ENCODE measurements around the gene RAD51B. TPM values are rescaled to one million over a fixed set of nuclear protein-coding genes. Genes with fewer than 3 reads are reported as not detected.
"Not testable (repeated sequence)": the region's sequence is repeated elsewhere in the genome, so short reads cannot be mapped to it uniquely, and the experiment has no call there.

Gene RAD51B
- 22.4 TPM for total RNA-seq

DNA sequence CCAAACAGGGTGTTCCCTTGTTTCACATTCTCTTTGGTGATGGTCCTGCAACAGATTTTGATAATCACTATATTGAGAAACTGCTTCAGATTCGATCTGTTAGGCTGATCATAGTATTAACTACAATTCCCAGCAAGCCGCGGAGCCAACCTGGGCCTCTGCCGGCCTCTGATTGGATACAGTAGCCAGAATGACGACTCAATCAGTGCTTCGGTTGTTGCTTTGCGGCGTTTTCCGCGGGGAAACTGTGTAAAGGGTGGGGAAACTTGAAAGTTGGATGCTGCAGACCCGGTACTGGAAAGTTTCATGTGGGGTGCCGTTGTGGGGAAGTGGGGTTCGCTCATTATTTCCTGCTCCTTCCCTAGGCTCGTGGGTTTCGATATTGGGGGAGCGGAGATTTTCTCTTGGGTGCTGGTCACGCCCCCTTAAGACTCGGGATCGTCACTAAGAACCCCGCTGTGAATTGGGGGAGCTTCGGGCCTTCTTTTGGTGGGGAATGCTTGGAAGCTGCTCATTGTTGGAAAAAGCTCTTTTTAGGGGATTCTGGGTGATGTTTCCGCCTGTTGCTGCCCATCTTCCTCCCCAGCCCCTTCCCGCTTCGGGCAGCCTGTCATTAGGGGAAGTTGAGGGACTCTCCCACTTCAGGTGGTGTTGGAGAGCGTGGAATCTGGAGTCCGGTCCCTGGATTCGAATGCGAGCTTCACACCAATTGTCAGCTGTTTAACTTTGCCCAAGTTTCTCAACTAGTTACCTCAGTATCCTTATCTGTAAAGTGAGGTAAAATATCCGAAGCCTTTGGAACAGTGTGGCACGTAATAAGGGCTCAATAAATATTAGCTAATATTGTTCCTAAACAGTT, at the start of gene RAD51B:
RAD51B (plus strand) TSS at position 217 of the 859 bp plus-strand sequence.
- DNase-seq (ENCODE audit: low read depth in 2 of 3, low spot score in 2 of 3), result peak; percentile 63 to 90 (median 83)

DNA sequence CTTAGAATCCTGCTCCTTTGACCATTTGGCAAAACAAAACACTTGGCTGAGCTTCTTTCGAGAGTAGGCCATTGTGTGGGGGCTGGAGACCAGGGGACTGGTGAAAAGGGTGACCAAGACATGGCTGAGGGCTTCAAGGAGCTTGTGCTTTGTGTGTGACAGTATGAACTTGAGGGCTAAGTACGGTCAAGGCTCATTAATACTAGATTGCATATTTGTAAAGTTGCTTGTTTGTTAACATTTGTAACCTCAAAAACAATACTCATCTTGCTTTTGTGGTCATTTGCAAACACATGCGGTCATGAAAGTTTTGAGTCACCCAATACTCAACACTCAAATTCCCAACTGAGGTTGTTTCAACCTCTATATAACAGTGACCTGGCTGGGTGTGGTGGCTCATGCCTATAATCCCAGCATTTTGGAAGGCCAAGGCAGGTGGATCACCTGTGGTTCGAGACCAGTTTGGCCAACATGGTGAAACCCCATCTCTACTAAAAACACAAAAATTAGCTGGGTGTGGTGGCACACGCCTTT, 45.7 kb upstream of the RAD51B start:
- no peak for DNase-seq (ENCODE audit: low read depth in 2 of 3, low spot score in 2 of 3)

DNA sequence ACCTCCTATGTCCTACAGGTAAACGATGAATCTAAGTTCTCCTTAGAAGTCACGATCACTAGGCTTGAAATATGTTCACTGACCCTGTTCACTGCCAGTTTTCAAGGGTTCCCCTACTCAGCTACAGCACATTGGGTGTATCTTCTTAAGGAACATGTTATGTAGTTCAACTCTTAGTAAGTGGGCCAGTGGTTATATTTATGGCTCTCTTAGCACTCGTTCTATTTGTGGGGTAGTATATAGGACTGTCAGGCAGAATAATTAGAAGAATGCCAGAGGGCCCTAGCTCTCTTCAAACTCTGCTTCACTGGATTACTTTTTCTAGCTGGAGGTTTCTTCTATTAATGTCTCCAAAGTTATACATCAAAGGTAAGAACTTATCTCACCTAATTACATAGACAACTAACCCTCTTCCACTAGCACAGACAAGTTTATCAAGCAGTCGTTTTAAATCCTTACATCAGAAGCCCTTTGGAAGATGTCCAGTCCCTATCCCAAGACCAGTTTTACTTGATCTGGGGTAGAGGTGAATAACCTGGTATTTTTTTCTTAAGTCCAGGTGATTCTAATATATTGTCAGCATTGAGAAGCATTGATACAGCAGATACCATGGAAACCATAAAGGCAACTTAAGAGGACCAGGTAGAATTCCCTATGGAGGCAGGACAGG, 42.8 kb upstream of the RAD51B start:
- no peak for DNase-seq (ENCODE audit: low read depth in 2 of 3, low spot score in 2 of 3)

DNA sequence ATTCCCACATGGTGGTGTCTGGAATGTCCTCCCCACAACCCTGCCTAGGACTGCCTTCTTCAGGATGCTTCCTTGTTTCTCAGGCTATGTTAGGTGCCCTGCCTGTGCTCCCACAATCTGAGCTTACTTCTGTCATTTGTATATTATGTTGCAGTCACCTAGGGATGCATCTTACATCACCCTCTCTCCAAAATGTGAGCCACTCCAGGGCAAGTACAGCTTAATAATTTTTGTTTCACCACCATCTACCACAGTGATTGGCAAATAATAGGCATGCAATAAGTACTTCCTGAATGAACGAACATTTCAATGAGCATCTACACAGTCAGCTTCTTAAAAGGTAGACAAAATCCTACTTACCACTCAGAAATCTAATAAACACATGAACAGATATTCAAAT, 40.8 kb upstream of the RAD51B start:
- no peak for DNase-seq (ENCODE audit: low read depth in 2 of 3, low spot score in 2 of 3)

DNA sequence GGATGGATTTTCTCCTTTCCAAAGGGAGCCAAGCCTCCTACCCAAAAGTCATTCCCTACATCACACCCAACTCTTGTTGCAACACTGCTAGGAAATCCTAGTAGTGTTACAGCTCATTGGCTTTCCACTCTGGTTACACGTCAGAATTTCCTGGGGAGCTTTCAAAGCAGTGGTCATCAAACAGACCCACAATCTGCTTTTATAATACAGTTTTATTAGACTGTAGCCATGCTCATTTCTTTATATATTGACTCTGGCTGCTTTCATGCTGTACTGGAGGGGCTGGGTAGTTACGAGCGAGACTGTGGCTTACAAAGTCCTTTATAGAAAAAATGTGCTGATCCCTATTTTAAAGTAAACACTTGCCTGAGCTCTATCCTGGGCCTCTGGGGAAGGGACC, 37.5 kb upstream of the RAD51B start:
- no peak for DNase-seq (ENCODE audit: low read depth in 2 of 3, low spot score in 2 of 3)

DNA sequence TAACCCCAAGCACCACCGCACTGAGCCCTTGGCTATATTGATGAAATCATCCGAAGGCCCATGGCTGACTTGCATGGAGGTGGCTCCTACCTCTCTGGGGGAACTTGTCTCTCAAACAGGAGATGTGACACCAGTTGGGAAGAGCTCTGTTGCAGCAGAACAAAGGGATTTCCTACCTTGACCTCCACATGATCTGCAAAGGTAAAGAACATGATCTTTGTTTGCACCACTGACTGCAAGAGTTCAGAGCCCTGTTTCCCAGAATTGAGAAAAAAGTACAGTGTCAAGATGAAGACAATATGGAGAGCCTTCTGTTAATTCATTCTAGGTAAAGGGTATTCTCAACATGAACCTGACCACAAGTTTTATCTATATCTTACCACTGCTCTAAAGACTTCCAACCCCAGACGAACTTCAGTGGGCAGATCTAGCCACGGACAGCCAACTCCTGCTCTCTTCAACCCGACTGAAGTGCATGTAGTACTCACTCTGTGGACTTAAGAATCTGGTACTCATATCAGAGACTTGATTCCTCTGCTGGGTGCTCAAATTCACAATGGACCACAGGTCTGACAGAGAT, 35.2 kb upstream of the RAD51B start:
- no peak for DNase-seq (ENCODE audit: low read depth in 2 of 3, low spot score in 2 of 3)

DNA sequence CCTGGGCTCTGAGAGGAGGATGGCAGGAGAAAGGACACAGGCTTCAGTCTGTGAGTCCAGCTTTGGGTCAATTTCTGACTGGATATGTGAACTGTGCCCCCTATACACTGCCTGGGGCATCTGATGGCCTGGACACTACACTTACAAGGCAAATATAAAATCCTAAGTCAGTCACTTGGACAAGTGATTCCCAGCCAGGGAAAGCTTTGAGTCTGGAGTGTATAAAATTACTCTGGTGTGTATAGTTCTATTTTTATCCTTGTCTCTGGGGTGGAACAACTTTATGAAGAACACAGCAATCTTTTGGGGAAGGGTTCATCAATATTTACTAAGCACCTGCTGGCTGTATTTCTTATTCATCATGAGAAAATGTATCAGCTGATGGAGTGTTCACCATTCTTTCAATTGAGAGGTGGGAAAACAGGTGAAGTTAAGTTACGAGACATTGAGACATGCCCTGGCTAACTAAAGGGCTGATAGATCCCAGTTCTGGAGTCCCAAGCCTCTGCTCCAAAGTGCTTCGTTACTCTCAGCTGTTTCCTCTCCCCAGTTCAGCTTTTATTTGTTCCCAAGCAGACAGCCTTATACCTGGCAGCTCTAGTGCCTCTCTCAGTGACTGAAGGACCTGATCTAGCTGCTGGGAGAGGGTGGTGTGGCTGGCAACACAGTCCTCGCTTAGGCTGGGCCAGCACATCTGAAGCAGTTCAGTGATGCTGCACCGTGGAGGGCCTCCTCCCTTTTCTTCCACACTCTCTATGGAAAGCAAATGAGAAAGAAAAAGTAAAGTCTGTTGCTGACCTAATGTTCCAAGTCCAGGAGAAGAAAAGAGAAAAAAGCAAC, 34.1 kb upstream of the RAD51B start:
- DNase-seq (ENCODE audit: low read depth in 2 of 3, low spot score in 2 of 3), result no peak

DNA sequence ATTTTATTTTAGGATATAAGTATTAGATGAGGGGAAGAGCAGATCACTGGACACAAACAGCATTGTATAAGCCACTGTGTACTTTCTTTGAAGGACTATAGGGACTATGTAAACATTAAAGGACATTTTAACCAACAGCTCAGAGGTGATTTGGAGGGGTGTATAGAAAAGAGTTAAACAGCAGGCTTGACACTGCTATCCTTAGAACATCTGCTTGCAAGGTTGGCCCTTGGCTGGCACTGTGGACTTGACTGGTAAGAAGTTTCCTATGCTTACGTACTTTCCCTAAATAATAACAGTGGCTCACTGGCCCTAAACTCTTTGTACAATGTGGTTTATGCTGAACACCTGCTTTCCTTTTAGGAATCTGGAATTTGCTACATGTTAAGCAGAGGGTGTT, 31.9 kb upstream of the RAD51B start:
- DNase-seq (ENCODE audit: low read depth in 2 of 3, low spot score in 2 of 3), result no peak

DNA sequence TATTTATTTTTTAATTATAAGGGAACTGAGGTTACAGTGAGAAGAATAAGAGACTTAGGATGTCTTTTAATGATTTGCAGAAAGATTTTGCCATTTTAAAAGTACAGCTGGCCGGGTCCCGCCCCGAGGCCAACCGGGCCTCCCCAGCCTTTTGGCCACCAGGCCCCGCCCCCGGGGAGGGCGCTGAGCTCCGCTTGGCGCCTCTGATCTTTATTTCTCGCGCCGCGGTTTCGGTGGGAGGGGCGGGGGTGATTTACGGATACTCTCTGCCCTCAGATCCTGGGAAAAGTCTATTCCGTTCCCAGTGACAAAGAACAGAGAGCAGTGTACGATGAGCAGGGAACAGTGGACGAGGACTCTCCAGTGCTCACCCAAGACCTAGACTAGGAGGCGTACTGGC, 20.8 kb upstream of the RAD51B start:
- no peak for DNase-seq (ENCODE audit: low read depth in 2 of 3, low spot score in 2 of 3)

DNA sequence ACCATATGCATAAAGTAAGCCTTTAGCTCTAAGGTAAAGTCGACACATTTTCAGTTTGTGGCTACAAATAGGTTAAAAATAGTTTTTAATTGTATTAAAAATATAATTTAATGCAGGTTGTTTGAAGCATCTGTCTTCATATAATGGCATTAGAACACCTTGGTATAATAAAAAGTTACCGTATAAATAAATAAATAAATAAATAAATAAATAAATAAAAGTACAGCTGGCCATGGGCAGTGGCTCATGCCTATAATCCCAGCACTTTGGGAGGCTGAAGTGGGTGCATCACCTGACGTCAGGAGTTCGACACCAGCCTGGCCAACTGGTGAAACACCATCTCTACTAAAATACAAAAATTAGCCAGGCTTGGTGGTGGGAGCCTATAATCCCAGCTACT, 18.8 kb upstream of the RAD51B start:
- no peak for DNase-seq (ENCODE audit: low read depth in 2 of 3, low spot score in 2 of 3)

DNA sequence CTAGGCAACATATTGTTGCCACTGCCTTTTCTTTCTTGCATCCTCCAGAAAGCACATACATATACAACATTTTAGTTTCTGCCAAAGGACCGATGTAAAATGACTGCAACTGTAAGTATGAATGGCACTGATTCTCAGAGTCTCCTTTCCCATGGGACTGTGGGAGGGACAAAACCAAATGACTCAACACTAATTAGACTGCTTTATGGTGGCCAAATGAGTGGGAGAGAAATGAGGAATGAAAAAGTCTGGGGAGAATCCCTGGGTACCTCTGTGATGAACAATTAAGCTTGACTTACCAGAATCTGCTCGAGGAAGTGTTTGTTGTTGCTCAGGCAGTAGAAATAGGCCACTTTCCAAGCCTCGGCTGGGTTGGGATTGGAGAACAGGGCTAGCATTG, 13.3 kb upstream of the RAD51B start:
- no peak for DNase-seq (ENCODE audit: low read depth in 2 of 3, low spot score in 2 of 3)

DNA sequence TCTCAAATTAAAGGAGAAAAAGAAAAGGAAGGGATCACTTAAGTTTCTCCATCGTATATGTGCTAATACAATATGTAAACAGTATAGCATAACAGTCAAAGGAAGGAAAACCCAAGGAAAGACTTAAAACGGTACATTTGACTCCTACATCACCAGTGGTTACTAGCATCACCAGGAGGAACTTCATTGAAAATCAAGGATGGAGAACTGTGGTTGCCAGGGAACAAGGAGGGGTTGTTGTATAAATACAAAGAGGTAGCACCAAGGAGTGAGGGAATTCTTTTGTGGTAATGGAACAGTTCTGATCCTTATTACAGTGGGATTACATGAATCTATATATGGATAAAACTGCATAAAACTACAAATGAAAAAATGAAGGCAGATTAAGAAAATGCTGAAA, 4.8 kb upstream of the RAD51B start:
- no peak for DNase-seq (ENCODE audit: low read depth in 2 of 3, low spot score in 2 of 3)

DNA sequence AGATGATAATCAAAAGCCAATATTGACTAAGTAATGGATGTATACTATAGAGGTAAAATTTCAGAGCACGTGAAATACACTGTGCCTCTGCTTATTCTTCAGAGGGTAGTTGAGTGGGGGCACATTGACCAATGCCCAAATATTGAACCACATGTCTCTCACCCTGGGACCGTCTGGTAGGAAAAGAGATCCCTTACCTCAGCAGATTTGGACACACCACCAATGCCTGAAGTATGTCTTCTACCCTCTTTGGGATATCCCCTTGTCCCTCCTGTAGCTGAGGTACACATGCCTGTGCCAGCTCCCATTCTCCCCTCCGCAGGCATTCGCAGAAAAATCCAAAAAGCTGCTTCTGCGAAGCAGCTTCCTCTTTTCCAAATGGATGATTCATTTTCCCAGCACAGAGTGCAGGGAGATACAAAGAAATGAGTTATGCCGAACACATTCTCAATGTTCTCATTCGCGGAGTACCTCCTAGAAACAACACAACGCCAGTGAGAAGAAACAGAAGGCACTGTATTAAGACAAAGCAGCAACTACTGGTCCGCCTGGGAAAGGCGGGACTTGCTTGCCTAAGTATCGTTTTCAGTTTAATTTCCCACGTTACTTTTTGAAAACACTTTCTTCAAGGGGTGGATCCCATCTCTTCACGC, 3.9 kb upstream of the RAD51B start:
- DNase-seq (ENCODE audit: low read depth in 2 of 3, low spot score in 2 of 3), result peak in 1 of 3 donors; percentile 36

DNA sequence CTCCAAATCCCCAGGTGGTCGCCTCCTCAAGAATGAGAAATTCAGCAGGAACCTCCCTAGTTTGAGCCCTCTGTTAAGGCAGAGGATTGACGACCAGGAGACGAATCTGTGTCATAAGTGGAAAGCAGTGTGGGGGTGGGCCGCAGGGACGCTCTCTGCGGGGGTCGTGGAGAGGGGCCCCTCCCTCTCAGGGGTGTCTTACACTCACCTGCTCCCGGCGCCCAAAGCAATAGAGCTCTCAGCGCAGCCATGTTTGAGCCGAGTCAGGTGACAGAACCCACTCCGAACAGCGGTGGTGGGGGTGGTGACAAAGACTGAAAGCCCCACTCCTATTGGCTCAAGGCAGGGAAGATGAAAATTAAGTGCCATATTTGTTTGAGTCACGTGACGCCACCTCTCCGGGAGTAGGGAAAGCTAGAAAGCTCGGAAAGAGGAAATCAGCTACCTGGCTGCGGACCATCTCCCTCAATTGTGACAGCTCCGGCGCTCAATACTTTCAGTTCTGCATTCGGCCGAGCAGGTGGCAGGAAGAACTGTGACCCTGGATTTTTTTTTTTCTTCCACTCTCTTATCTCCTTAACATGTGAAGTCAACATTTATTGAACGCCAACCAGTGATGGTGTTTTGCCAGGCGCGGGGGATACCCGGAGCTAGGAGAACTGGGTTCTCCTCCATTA, 3.1 kb upstream of the RAD51B start, which contains the start of gene ZFYVE26:
ZFYVE26 (minus strand) TSS at position 265 of the 677 bp plus-strand sequence. CDS start 627 bp downstream, outside the sequence.
- DNase-seq (ENCODE audit: low read depth in 2 of 3, low spot score in 2 of 3), result peak; percentile 68 to 95 (median 94)

DNA sequence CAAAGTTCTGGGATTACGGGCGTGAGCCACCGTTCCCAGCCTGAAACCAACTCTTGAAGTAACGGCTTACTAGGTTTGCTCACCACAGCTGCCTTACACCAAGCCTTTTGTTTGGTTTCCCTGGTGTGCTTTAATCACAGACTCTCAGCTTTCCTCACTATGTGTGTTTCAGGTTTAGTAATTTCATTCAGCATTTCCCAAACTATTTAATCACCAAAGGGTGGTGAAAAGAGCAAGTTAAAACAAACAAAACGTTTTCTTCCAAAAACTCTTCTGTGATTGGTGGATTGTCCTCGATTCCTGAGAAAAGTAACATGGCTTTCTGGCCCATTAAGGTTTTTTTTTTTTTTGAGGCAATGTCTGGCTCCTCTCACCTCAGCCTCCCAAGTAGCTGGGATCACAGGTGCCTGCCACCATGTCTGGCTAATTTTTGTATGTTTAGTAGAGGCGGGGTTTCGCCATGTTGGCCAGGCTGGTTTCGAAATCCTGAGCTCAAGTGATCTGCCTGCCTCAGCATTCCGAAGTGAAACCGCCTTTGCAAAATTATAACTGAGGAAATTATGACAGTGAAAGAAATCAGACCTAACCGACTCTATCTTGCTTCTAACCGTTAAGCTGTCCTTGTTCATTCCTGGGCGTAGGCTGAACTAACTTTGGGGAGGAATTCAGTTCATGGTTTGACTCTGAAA, 1.7 kb upstream of the RAD51B start:
- DNase-seq (ENCODE audit: low read depth in 2 of 3, low spot score in 2 of 3), result no peak

DNA sequence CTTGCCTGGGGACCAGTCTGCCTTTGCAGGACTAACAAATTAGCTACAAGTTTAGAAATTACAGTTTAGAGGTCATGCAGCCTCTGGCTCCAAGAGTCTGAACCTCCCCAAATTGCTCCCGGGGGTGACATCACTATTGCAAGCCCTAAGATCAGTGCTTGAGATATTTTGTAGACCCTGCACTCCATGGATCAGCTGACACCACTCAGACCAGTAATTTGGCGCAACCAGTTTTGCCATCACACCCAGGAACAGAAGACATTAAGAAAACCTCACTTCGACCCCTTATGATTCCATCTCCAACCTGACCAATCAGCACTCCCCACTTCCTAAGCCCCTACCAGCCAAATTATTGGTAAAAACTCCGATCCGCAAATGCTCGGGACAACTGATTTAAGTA, 1.1 kb upstream of the RAD51B start:
- not testable (repeated sequence) for DNase-seq (ENCODE audit: low read depth in 2 of 3, low spot score in 2 of 3)

DNA sequence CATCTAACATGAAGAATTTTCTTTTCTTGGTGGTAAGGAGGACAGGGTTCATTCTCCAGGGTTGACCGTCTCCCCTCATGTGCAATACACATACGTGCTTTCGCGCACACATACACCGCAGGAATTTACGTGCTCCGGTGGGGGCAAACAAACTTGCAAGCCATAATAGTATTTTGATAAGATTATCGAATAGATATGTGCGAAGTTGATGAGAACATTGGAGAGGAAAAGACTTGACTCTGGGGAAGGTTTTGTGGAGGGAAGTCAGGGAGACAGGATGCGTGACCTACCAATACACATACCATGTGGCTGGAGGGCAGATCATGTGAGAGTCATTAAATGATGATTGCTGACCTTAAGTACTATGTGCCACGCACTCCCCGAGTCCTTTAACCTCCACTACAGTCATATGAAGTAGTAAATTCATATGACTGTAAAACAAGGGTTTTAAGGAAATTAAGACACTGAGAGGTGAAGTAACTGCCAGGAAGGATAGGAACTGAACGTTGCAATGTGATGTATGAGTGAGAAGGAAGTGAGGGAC, 921 bp downstream of the RAD51B start:
- DNase-seq (ENCODE audit: low read depth in 2 of 3, low spot score in 2 of 3), result peak in 1 of 3 donors; percentile 2

DNA sequence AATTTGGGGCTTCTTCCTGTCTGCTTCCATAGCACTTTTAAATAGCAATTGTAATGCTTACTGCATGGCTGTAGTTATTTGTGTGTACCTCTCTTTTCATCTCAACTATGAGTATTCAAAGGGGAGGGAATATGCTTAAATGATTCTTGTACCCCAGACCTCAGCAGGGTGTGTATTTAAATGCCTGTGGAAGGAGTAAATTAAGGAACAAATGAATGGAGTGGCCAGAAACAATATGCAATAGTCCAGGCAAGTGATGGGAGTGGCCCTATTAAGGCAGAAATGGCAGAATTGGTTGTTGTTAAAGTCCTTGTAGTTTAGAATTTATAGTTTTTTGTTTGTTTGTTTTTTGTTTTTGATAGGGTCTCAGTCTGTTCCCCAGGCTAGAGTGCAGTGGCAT, 1.5 kb downstream of the RAD51B start:
- no peak for DNase-seq (ENCODE audit: low read depth in 2 of 3, low spot score in 2 of 3)

DNA sequence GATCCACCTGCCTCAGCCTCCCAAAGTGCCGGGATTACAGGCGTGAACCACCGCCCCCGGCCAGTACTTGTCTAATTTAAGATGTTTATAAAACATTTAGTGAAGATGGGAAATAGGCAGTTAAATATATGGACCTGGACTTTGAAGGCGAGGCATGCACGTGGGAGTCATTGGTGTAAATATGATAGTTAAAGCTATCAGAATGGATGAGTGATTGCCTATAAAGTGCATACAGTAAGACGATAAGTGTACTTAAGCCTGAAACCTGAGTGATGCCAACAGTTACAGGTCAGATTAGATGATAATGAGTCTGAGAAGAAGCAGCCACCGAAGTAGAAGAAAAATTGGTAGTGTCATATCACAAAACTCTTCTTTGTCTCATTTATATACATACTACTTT, 11.5 kb downstream of the RAD51B start:
- no peak for DNase-seq (ENCODE audit: low read depth in 2 of 3, low spot score in 2 of 3)

Measured in hematopoietic multipotent progenitor cell (in vitro differentiated cells).